ENCODE results near the gene MAP3K7CL.

MAP3K7CL gene

DNA sequence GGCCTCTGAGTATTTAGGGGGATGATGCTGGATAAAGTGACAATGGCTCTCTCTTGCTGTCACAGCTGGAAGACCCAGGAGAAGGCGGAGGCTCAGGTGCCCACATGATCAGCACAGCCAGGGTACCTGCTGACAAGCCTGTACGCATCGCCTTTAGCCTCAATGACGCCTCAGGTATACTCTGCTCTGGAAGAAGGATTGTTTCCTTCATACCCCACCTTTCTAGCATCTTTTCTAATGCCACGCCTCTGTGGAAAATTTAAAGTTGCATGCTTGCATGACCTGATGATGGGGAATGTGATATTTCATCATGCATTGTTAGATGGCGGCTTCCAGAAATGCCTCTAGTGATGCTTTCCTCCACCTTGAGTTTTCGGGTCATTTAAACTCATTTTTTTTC lies 2.8 kb downstream of the MAP3K7CL start:
- H3K4me3 ChIP-seq (replicated peaks; ENCODE audit: low read depth, low read length) = no peak overlapping the region
- TF ChIP-seq CTCF (IDR thresholded peaks at IDR 0.05; ENCODE audit: low read length, missing control alignments) = no peak
- DNase-seq (ENCODE audit: low read depth) = no peak

DNA sequence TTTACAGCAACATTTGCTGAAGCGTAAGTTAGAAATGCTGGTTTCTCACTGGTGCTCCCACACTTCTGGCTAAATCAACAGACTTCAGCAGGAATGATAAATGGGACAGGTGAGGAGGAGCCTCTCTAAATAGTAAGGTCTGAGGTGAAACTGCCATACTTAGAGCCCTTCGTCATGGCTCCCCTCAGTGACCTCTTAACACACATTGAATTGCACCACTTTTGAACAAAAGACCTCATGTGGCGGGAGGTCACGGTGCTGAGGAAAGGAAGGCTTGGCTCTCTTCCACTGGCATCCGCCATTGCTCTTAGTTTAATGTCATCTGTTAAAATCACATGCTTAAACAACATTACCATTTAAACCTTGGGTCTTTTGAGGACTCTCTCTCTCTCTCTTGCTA lies 3.4 kb downstream of the MAP3K7CL start:
- no peak for TF ChIP-seq CTCF (IDR thresholded peaks at IDR 0.05; ENCODE audit: low read length, missing control alignments)
- H3K4me3 ChIP-seq (replicated peaks; ENCODE audit: low read depth, low read length) = no peak overlapping the region
- no peak for DNase-seq (ENCODE audit: low read depth)

DNA sequence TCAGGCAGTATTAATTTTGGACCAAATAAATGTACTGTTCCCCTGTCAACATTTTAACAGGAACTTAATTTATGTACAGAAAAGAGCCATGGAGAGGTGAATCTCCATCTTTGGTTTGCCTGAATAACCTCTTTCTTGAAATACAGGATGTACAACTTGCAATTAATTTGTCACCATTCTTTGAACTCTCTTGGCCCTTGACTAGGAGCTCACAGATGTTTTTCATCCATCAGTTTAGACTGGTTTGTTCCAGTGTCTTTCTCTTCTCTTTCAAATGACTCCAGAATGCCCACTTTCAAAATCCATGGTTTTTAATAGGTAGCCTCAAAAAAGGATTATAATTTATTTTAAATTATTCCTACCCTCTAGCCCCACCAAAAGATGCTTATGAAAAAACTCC lies 5.0 kb downstream of the MAP3K7CL start:
- no peak overlapping the region for H3K4me3 ChIP-seq (replicated peaks; ENCODE audit: low read depth, low read length)
- DNase-seq (ENCODE audit: low read depth) = no peak
- TF ChIP-seq CTCF (IDR thresholded peaks at IDR 0.05; ENCODE audit: low read length, missing control alignments) = no peak

- no peak for TF ChIP-seq CTCF (IDR thresholded peaks at IDR 0.05; ENCODE audit: low read length, missing control alignments)
- H3K4me3 ChIP-seq (replicated peaks; ENCODE audit: low read depth, low read length) = no peak overlapping the region
- no peak for DNase-seq (ENCODE audit: low read depth)
Observed at GRCh38 chr21:29136033-29136432, 5.6 kb downstream of the MAP3K7CL start.

GRCh38 chr21:29144736-29145353 lies 14.4 kb downstream of the MAP3K7CL start:
- TF ChIP-seq CTCF (IDR thresholded peaks at IDR 0.05; ENCODE audit: low read length, missing control alignments) = no peak
- no peak for DNase-seq (ENCODE audit: low read depth)
- peak overlapping the region; percentile 26 for H3K4me3 ChIP-seq (replicated peaks; ENCODE audit: low read depth, low read length)

GRCh38 chr21:29145354-29145782 lies 14.9 kb downstream of the MAP3K7CL start:
- TF ChIP-seq CTCF (IDR thresholded peaks at IDR 0.05; ENCODE audit: low read length, missing control alignments) = no peak
- peak overlapping the region; percentile 26 for H3K4me3 ChIP-seq (replicated peaks; ENCODE audit: low read depth, low read length)
- DNase-seq (ENCODE audit: low read depth) = peak; percentile 93

DNA sequence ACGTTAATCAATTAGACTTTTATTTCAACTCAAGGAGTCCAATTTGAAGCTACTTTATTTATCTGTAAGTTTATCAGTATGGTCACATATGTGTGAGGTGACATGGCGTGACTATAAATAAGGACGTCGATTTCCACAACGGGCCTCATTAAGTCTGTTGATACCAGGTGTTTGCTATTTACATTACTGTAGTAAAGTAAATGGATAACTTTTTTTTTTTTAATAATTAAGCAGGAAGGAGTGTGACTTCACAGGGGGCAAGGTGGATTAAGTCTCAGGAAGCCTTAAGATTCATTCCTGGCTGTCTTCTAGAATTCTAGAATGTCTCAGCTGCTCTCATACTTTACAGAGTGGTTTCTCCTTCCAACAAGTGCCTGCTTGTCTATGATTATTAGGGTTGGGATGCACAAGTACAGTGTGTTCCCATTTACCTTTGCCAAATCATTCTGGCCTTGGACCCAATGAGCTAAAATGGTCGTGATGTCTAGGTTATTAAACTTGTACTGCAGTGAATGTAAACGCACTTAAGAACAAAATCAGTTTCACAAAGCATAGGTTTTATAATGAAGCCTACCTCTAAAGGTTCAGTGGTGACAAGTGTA lies 15.5 kb downstream of the MAP3K7CL start:
- no peak for DNase-seq (ENCODE audit: low read depth)
- H3K4me3 ChIP-seq (replicated peaks; ENCODE audit: low read depth, low read length) = no peak overlapping the region
- TF ChIP-seq CTCF (IDR thresholded peaks at IDR 0.05; ENCODE audit: low read length, missing control alignments) = no peak

All from fibroblast of pulmonary artery (primary cell).